DOHH2 (cell line): ENCODE data around the gene PHGDH.
"Not testable (repeated sequence)": the region's sequence is repeated elsewhere in the genome, so short reads cannot be mapped to it uniquely, and the experiment has no call there.

ENCODE experiments used
- H3F3A ChIP-seq: fragments of 200-600 bp; sonication (generic), shearing (Covaris generic); 2 replicates; pipeline ENCODE4 v1.6.0; 2016; ENCODE audit warnings: antibody characterized with exemption, mild to moderate bottlenecking; ENCODE audit not compliant: control insufficient read depth, insufficient read depth
- H3K27ac ChIP-seq: fragments of 200-600 bp; sonication (generic); 2 replicates; pipeline ENCODE4 v1.5.1; 2014; ENCODE audit warnings: low read depth, mild to moderate bottlenecking, low read length, moderate library complexity
- H3K27me3 ChIP-seq: fragments of 200-600 bp; sonication (generic); 2 replicates; pipeline ENCODE4 v1.6.1; 2014; ENCODE audit warnings: mild to moderate bottlenecking, low read length, mixed read lengths; ENCODE audit not compliant: control insufficient read depth
- H3K36me3 ChIP-seq: fragments of 200-600 bp; sonication (generic); 2 replicates; pipeline ENCODE4 v1.6.1; 2014; ENCODE audit warnings: mild to moderate bottlenecking, low read length, moderate library complexity, mixed read lengths; ENCODE audit not compliant: control insufficient read depth
- H3K4me1 ChIP-seq: fragments of 200-600 bp; sonication (generic); 2 replicates; pipeline ENCODE4 v1.6.1; 2014; ENCODE audit warnings: mild to moderate bottlenecking, low read length, mixed read lengths; ENCODE audit not compliant: control insufficient read depth
- H3K4me2 ChIP-seq: fragments of 200-600 bp; sonication (generic); 2 replicates; pipeline ENCODE4 v1.6.0; 2014; ENCODE audit warnings: mild to moderate bottlenecking, low read length, moderate library complexity
- H3K4me3 ChIP-seq: fragments of 200-600 bp; sonication (generic); 2 replicates; pipeline ENCODE4 v1.5.1; 2014; ENCODE audit warnings: mild to moderate bottlenecking, low read length, mixed read lengths
- H3K79me2 ChIP-seq: fragments of 200-600 bp; sonication (generic); 2 replicates; pipeline ENCODE4 v1.6.1; 2014; ENCODE audit warnings: mild to moderate bottlenecking, low read length, mixed read lengths; ENCODE audit not compliant: control insufficient read depth
- H3K9me2 ChIP-seq: fragments of 200-600 bp; sonication (generic); replicated peaks from 2 replicates; pipeline ENCODE4 v1.6.1; 2014; ENCODE audit warnings: mild to moderate bottlenecking, low read length, mixed read lengths; ENCODE audit not compliant: control insufficient read depth
- H3K9me3 ChIP-seq: fragments of 200-600 bp; sonication (generic); 2 replicates; pipeline ENCODE4 v1.6.1; 2014; ENCODE audit warnings: antibody characterized with exemption, low read length, mixed read lengths; ENCODE audit not compliant: control insufficient read depth, insufficient read depth
- H4K20me1 ChIP-seq: fragments of 200-600 bp; sonication (generic); 2 replicates; pipeline ENCODE4 v1.6.0; 2014; ENCODE audit warnings: low read depth, mild to moderate bottlenecking, antibody characterized with exemption, low read length, moderate library complexity; ENCODE audit not compliant: control insufficient read depth, insufficient read depth
- EZH2phosphoT487 ChIP-seq: fragments of 200-600 bp; sonication (generic); IDR thresholded peaks from 2 replicates; pipeline ENCODE4 v1.6.1; 2017; ENCODE audit warnings: borderline replicate concordance, mild to moderate bottlenecking, antibody characterized with exemption, low read length, moderate library complexity, mixed read lengths
- TF ChIP-seq, protein P1 (sequence below): fragments of 200-600 bp; sonication (generic); IDR thresholded peaks from one replicate; pipeline ENCODE4 v1.5.1; 2014; ENCODE audit warnings: antibody characterized with exemption, mild to moderate bottlenecking, low read depth, low read length; ENCODE audit not compliant: poor library complexity, severe bottlenecking

The PHGDH gene

DNA sequence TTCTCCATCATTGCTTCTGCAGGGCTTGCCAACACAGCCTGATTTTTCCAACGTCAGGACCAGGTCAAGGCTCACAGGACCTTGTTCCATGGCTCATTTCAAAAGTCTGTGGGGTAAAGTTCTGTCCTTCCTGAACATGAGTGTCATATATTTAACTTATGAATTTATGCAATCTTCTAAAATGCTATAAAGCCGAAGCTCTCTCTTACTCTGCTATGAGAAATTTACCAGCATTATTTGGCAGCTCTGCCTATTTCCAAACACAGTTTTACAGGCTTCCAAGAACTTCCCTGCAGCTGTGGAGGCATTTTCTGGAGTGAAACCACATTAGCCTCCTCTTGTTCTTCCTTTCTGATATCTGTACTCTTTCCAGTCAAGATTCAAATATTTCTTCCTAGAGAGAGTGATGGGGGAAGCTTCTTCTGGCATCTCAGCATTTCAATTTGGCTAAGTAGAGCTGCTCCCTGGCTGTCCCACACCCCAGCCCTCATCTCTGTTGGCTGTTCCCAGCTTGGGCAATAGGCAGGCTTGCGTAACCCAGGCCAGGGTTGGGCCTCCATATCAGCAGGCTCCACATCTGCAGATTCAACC lies 72.6 kb downstream of the PHGDH start:
- H3K4me2 ChIP-seq = no peak overlapping the region
- no peaks in the 10 kb centered on the region for H3K4me1 ChIP-seq

DNA sequence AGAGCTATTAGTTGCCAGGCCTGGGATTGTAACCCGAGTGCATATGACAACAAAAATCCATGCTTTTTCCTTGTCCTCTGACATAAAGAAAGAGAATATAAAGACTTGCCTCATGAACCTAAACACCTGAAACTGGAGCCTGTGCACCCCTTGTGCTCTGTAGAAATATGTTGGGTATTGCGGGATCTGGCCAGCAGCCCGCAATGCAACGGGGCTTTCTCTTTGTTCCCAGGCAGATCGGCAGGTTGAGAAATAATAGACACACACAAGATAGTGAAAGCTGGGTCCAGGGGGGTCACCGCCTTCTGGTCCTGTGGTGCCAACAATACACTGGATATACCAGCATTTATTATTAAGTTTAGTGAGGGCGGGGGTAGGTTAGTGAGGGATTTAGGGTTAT lies 74.3 kb downstream of the PHGDH start:
- not testable (repeated sequence) for H3K27ac ChIP-seq, H3K36me3 ChIP-seq, H4K20me1 ChIP-seq, H3F3A ChIP-seq, H3K27me3 ChIP-seq, H3K9me3 ChIP-seq, H3K4me3 ChIP-seq, H3K9me2 ChIP-seq, H3K79me2 ChIP-seq, H3K4me1 ChIP-seq, H3K4me2 ChIP-seq

More for the DNA sequence above, 72.6 kb downstream of the PHGDH start:
- TF ChIP-seq, protein P1, sequence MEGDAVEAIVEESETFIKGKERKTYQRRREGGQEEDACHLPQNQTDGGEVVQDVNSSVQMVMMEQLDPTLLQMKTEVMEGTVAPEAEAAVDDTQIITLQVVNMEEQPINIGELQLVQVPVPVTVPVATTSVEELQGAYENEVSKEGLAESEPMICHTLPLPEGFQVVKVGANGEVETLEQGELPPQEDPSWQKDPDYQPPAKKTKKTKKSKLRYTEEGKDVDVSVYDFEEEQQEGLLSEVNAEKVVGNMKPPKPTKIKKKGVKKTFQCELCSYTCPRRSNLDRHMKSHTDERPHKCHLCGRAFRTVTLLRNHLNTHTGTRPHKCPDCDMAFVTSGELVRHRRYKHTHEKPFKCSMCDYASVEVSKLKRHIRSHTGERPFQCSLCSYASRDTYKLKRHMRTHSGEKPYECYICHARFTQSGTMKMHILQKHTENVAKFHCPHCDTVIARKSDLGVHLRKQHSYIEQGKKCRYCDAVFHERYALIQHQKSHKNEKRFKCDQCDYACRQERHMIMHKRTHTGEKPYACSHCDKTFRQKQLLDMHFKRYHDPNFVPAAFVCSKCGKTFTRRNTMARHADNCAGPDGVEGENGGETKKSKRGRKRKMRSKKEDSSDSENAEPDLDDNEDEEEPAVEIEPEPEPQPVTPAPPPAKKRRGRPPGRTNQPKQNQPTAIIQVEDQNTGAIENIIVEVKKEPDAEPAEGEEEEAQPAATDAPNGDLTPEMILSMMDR = no peak
- no peak for TF ChIP-seq EZH2phosphoT487
- no peak overlapping the region for H3K4me3 ChIP-seq
- H3K36me3 ChIP-seq = no peaks in the 10 kb centered on the region
- no peaks in the 10 kb centered on the region for H4K20me1 ChIP-seq
- H3F3A ChIP-seq = no peaks in the 10 kb centered on the region
- no peak overlapping the region for H3K27ac ChIP-seq
- no peaks in the 10 kb centered on the region for H3K9me2 ChIP-seq
- peaks cover 3% of the 10 kb centered on the region; the same call in 1 of the 2 replicates for H3K27me3 ChIP-seq
- no peaks in the 10 kb centered on the region for H3K9me3 ChIP-seq
- H3K79me2 ChIP-seq = no peaks in the 10 kb centered on the region

DNA sequence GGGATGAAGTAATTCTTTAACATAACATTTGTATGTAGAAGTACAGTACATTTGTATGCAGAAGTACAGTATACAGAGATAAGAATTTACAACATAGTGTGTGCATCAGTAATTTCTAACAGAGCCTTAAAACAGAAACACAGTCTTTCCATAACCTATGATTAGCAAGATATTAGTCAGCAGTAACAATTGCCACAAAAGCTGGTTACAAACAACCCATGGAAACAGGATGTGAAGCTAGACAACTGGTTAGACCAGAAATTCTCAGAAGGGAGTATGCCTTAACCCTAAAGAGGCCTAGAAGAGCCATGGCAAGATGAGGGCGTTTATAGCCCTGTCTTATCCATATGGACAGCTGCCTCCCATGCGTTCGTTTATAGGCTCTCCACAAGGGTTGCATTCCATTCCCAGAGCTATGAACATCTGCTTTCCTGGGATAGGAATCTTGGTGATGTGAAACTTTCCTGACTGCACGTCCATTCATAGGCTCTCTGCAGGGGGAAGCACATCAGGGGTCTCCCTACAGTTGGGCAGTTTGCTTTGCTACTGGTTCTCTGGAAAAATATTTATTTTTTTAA lies 74.8 kb downstream of the PHGDH start:
- not testable (repeated sequence) for H3K9me2 ChIP-seq, H3K4me2 ChIP-seq, H4K20me1 ChIP-seq, H3K27ac ChIP-seq, H3F3A ChIP-seq, H3K9me3 ChIP-seq, H3K36me3 ChIP-seq, H3K4me3 ChIP-seq, H3K79me2 ChIP-seq, H3K27me3 ChIP-seq, H3K4me1 ChIP-seq

DNA sequence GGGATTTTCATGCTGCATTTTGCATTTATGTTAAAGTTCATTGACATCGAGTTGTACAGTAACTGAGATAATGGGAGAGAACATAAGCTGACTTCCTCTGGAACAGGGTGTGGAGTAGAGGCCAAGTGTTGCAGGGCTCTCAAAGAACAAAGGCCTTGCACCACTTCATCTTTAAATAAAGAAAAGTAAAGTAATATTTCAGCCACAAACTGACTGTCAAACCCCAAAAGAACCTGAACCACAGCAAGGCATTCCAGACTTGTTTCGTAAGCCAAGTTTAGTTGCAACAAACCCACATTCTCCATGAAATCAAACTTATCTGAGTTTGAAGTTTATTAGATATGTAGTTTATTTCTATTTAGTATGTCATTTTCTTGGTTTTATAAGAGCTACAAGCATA lies 76.0 kb downstream of the PHGDH start:
- H3K4me3 ChIP-seq = no peak overlapping the region
- TF ChIP-seq, protein P1 = no peak
- TF ChIP-seq EZH2phosphoT487 = no peak
- H3K36me3 ChIP-seq = no peaks in the 10 kb centered on the region
- H3K9me3 ChIP-seq = no peaks in the 10 kb centered on the region
- no peaks in the 10 kb centered on the region for H3F3A ChIP-seq
- no peak overlapping the region for H3K27ac ChIP-seq
- no peaks in the 10 kb centered on the region for H3K9me2 ChIP-seq
- H3K4me1 ChIP-seq = no peaks in the 10 kb centered on the region
- H4K20me1 ChIP-seq = no peaks in the 10 kb centered on the region
- H3K27me3 ChIP-seq = peaks cover 3% of the 10 kb centered on the region
- no peaks in the 10 kb centered on the region for H3K79me2 ChIP-seq
- no peak overlapping the region for H3K4me2 ChIP-seq
